ENCODE data around the gene NEURL4.

DNA sequence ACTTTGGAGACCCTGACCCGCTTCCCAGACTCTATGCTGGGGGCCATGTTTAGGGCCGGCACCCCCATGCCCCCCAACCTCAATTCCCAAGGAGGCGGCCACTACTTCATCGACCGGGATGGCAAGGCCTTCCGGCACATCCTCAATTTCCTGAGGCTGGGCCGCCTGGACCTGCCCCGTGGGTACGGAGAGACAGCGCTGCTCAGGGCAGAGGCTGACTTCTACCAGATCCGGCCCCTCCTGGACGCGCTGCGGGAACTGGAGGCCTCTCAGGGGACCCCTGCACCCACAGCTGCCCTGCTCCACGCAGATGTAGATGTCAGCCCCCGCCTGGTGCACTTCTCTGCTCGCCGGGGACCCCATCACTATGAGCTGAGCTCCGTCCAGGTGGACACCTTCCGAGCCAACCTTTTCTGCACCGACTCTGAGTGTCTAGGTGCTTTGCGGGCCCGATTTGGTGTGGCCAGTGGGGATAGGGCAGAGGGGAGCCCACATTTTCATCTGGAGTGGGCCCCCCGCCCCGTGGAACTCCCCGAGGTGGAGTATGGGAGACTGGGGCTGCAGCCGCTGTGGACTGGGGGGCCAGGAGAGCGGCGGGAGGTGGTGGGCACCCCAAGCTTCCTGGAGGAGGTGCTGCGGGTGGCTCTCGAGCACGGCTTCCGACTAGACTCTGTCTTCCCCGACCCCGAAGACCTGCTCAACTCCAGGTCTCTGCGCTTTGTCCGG, 23.9 kb upstream of the NEURL4 start:
- TF ChIP-seq CTCF (IDR thresholded peaks at IDR 0.05) (no peak), EZH2 (IDR thresholded peaks at IDR 0.05; ENCODE audit: borderline replicate concordance, insufficient read depth, low read depth, low read length, poor library complexity, severe bottlenecking) (no peak)

Measured in B cell (primary cell).